ENCODE data around the gene RHOG. TPM values are rescaled to one million over a fixed set of nuclear protein-coding genes. Genes with fewer than 3 reads are reported as not detected.
"Not testable (repeated sequence)": the region's sequence is repeated elsewhere in the genome, so short reads cannot be mapped to it uniquely, and the experiment has no call there.

Gene RHOG
- total RNA-seq, 1 donor from 2014 or later = 40.8 TPM

DNA sequence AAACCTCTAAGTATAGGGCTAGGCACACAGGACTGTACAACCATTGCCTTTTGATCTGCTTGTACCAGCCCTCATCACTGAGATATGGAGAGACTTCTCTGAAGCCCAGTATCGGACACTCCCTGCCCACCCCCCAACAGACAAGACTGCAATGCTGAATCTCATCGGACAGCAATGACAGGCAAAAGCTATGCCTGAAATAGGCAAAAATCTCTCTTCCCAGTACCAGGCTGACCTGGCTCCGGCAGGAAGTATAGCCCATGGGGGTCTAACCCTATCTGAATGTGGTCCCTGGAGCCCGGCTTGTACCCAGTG is 6.5 kb downstream of the RHOG start:
- DNase-seq (ENCODE audit: low spot score) = no peak

DNA sequence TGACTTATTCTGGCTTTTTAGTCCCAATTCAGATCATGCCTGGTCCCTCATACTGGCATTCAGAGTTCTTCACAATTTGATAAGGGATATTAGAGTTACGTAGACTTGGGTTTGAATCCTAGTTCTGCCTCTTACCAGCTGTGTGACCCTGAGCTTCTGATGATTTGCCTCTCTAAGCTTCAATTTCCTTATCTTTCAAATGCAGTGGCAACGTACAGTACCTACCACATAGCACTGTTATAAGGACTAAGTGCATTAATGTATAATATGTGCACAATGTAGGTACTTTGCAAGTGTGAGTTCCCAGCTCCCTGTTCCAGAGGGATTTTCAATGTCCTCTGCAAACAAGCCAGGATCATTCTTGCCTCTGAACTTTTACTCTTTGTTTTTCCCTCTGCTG is 7.3 kb downstream of the RHOG start:
- DNase-seq (ENCODE audit: low spot score) = no peak

DNA sequence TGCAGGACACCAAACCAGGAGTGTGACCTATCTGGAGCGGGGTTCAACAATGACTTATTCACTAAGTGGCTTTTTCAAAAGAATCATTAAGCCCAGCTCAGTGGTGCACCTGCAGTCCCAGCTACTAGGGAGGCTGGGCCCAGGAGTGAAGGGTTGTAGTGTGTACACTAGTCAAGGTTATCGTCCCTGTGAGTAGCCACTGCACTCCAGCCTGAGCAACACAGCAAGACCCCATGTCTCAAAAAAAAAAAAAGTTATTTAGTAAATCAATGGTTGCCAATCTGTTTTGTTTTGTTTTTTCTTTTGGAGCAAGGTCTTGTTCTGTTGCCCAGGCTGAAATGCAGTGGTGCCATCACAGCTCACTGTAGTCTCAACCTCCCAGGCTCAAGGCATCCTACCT is 7.9 kb downstream of the RHOG start:
- no peak for DNase-seq (ENCODE audit: low spot score)

DNA sequence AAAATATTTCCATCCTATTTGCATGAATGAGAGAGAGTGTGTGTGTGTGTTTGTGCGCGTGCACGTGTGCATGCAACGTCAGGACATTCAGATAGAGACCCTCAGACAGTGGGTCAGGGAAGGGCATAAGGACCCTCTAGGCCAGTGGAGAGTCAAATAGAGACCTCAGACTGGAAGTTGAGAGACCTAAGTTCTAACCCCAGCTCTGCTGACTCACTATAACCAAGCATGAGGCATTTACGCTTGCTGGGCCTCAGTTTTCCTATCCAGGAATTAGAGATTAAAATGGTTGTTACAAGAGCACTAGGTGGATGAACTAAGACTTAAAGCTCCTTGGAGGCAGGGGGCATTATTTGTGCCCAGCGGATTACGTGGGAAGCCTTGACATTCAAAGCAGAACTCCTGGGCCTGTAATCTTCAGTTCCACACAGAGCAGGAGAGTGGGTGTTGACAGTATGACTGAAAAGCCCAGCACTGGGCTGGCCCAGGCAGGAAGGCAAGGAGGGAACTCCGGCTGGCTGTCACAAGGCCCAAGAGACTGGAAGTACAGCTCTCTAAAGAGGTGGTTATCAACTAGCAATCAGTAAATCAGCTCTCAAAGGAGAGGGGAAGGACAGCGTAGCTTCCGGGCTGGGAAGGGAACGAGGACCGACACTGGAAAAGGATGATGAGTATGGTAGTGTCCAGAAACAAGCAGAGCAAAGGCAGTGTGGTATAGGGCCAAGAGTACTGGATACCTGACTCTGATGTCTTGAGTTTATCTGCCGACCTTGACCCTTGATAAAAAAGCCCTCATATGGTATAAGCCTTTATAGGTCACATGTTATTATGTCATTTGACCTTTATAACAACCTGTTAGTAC is 9.2 kb downstream of the RHOG start:
- DNase-seq (ENCODE audit: low spot score) = no peak

DNA sequence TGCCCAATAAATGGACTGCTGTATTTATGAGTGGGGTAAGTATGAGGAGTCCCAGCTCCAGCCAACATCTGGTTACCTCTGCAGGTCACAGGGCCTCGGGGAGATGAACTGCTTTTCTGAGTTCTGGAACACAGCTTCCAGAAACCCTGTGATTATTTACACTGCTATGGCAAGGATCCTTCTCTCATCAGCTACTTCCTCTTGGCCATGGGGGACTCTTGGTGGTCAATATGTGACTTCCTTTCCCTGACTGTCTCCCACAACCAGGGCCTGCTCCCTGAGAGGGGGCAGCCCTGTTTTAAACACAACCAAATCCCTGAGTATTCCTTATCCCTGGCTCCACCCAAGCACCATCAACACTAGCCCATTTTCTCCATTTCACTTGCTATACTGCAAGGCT is 10.0 kb downstream of the RHOG start:
- DNase-seq (ENCODE audit: low spot score) = no peak

DNA sequence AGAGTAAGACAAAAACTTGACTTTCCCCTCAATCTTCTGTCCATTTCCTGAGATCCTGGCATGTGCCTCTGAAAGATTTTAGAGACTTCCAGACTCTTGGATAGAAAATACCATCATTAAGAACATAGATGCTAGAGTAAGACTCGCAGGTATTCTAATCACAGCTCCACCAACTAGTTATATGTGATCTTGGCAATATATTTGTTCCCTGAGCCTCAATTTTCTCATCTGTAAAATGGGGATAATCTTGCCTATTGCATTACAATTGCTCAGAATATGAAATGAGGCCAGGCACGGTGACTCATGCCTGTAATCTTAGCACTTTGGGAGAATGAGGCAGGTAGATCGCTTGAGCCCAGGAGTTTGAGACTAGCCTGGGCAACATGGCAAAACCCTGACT is 10.7 kb downstream of the RHOG start:
- DNase-seq (ENCODE audit: low spot score) = no peak

DNA sequence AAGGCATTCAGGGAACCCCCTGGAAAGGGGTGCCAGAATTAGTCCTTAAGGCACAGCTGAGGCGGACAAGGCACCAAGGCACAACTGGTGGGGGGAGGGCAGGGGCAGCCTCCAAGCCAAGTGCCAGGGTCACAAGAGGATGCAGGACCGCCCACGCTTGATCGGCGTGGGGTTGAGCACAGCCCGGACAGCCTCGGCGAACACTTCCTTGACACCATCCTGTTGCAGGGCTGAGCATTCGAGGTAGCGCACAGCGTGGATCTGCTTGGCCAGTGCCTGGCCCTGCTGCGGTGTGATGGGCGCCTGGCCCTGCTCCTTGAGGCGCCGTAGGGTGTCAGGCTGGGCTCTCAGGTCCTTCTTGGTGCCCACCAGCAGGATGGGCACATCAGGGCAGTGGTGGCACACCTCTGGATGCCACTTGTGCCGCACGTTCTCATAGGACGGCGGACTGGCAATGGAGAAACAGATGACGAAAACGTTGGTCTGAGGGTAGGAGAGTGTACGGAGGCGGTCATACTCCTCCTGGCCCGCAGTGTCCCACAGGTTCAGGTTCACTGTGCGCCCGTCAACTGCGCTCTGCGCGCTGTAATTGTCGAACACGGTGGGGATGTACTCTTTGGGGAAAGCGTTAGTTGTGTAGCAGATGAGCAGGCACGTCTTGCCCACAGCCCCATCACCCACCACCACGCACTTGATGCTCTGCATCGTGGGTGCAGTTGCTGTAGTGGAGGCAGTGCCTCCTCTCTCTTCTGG is 13.1 kb downstream of the RHOG start:
- DNase-seq (ENCODE audit: low spot score) = no peak

DNA sequence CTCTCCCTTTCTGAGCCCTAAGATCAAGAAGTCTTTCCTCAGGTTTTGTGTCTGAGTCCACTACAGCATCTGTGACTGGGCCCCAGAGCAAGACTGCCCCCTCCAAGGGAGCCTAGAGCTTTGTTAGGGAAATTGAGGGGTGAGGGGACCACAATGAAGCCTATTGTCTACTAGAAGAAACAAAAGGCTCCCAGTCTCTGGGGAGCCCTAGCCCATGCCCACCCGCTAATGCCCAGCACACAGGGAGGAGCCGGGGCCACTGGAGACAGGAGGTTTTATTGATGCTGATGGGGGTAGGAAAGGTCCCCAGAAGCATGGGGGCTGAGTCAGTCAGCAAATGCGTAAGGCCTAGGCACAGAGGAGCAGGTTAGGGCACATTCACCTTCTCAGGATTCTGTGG is 14.0 kb downstream of the RHOG start:
- DNase-seq (ENCODE audit: low spot score) = no peak

DNA sequence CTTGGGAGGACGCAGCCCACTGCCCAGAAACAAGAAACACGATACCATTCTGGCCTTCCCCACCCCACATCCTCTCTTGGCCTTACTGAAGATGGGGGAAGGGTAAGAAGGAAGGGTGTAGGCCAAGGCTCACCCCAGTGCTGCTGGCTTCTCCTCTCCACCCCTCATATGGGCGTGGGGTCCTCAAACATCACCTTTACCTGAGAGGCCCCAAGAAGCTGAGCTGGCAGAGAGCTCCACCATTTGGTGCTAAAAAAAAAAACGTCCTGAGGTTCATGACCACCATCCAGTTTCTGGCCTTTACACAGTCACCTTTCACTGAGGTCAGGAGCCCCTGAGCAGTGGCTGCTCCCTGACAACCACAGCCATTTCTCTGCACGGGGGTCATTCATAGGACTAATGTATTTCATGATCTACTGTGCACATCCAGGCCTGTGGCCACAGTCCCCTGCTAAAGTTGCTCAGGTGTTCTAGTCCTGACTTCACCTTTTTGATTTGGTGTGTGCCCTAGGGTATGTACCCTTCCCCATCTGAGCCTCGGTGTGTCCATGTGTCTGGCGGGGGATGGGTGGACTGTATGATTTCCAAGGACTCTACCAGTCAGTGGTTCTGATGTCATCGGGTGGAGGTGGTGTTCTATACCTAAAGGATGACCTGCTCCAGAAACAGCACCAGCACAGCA is 15.1 kb downstream of the RHOG start:
- no peak for DNase-seq (ENCODE audit: low spot score)

DNA sequence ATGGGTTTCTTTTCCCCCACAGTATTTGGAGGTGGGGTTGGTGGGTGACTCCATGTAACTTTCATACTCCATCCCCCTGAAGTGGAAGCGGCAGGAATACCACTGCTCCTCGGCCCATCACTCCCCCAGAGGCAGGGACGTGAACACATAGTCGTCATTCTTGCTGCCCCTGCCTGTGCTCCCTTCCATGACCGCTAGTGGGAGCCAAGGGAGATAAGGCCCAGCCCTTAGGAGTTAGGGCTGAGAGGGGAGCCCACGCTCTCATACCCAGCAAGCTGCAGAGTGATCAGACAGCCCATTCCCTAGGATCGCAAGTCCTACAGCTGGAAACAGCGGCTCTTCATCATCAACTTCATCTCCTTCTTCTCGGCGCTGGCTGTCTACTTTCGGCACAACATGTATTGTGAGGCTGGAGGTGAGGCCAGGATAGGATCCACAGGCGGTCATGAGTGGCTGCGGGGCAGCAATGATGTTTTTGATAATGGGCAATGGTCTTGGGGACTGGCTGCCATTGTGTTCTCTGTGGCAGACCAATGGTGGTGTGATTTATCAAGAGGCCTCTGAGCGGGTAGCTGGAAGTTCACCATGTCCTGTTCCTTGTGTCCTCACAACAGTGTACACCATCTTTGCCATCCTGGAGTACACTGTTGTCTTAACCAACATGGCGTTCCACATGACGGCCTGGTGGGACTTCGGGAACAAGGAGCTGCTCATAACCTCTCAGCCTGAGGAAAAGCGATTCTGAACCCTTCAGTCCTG is 15.9 kb downstream of the RHOG start:
- no peak for DNase-seq (ENCODE audit: low spot score)

DNA sequence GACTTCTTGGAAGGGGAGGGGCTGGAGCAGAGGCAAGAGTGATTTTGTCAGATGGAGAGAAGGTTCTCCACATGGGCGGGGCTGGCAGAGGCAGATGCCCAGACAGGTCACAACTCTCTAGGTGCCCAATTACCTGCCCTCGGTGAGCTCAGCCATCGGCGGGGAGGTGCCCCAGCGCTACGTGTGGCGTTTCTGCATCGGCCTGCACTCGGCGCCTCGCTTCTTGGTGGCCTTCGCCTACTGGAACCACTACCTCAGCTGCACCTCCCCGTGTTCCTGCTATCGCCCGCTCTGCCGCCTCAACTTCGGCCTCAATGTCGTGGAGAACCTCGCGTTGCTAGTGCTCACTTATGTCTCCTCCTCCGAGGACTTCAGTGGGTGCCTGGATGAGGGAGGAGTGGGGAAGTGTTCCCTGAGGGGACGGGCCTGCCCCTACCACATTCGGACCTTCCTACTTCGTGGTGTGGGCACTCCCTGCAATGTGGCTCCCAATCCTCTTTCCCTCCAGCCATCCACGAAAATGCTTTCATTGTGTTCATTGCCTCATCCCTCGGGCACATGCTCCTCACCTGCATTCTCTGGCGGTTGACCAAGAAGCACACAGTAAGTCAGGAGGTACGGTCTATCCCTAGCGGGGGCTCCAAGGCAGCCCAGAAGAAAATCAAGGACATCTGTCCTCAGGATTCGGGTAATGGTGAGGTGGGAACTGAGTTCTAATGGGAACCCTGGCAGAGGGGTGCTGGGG is 16.8 kb downstream of the RHOG start:
- DNase-seq (ENCODE audit: low spot score) = no peak

DNA sequence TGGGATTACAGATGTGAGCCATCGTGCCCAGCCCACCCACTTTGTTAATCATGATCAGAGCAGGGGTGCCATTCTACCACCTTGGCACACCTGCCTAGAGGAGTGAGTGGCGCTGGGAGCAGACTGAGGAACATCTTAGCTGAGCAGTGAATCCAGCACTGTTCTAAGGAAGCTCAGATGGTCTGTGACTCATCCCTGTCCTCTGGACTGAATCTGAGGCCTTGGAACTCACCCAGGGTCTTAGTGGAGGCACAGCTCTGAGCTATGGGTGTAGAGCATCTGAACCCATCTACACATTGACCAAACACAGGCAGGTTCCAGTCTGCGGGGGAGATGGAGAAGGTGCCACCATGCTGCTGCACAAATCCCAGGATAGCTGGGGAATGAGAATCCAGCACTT is 17.5 kb downstream of the RHOG start:
- DNase-seq (ENCODE audit: low spot score) = no peak

DNA sequence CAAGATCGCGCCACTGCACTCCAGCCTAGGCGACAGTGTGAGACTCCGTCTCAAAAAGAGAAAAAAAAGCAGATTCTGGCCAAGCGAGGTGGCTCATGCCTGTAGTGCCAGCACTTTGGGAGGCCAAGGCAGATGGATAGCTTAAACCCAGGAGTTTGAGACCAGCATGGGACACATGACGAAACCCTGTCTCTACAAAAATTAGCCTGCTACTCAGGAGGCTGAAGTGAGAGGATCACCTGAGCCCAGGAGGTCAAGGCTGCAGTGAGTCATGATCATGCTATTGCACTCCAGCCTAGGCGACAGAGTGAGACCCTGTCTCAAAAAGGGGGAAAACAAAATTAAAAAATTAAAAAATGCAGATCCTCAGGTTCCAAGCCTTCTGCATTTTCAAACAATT is 18.4 kb downstream of the RHOG start:
- DNase-seq (ENCODE audit: low spot score) = no peak

DNA sequence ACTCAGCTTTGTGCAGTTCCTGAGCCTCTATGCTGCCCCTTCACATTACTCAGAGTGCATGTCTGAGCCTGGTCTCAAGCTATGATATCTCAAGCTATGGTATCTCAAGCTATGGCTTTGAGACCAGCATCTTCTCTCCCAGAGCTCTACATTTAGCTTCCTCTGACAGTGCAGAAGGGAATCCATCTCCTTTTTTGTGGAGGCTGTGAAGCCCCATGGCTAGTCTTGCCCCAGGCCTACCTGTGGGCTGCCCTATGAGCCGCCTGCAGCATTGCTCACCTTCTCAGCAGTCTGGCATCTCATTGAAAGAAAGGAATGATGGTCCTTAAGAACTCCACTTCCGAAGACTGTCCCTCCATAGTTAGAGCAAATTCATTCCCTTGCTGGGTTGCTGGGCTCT is 19.8 kb downstream of the RHOG start:
- no peak for DNase-seq (ENCODE audit: low spot score)

DNA sequence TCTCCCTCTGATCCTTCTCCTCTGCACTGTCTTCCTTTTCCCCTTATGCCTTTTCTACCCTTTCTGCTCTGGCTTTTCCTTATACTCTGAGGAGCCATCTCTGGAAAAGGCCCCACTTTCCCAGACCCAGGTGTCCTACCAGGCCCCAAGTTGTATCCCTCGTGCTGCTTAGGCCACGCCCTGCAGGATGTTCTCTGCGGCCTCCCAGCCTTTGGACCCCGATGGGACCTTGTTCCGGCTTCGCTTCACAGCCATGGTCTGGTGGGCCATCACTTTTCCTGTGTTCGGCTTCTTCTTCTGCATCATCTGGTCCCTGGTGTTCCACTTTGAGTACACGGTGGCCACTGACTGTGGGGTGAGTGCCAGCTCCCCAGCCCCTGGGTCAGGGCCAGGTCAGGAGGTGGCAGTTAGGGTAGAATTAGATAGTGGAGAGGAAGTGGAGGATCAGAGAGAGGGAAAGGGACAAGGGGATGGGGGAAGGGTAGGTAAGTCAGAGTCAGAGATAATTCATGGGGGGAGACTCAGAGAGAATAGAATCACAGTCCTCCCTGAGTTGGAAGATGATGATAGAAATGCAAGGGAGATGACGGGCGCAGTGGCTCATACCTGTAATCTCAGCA is 23.5 kb downstream of the RHOG start:
- DNase-seq (ENCODE audit: low spot score) = no peak

DNA sequence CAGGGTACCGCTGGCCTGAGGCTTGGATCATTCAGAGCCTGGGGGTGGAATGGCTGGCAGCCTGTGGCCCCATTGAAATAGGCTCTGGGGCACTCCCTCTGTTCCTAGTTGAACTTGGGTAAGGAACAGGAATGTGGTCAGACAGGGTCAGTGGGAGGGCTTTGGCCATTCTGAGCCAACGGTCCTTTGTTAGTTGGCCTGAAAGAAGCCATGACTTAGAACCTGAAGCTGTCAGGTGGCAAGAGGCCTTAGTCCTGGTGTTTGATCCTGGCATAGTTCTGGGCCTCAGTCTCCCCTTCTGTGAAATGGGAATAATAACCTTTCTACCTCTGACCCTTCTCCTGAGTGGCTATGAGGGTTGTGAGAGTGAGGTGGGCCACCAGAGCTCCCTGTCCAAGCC is 24.1 kb downstream of the RHOG start:
- no peak for DNase-seq (ENCODE audit: low spot score)

DNA sequence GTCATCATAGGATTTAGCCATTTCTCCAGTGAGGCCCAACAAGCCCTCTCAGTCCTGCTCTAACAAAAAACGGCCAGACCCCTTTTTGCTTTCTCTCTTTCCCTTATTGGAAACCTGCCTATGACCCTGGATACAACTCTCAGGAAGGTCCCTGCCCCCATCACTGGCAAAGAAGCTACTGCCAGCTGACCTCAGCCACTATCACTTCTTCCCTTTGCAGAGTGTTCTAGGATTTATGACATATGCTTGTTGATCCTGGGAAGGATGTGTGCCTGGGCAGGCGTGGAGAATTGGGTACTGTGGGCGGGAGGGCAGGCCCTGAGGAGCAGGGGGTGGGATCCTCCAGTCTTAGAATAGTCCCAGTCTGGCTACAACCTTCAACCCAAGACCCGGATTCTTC is 24.9 kb downstream of the RHOG start:
- no peak for DNase-seq (ENCODE audit: low spot score)

DNA sequence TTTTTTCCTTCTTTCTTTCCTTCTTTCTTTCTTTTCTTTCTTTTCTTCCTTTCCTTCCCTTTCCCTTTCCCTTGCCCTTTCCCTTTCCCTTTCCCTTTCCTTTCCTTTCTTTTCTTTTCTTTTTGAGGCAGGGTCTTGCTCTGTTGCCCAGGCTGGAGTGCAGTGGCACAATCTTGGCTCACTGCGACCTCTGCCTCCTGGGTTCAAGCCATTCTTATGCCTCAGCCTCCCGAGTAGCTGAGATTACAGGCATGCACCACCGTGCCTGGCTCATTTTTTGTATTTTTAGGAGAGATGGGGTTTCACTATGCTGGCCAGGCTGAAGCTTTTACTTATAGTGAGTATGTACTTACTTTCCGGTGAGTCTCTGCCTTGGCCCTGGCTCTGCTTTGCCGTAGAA is 25.9 kb downstream of the RHOG start:
- not testable (repeated sequence) for DNase-seq (ENCODE audit: low spot score)

DNA sequence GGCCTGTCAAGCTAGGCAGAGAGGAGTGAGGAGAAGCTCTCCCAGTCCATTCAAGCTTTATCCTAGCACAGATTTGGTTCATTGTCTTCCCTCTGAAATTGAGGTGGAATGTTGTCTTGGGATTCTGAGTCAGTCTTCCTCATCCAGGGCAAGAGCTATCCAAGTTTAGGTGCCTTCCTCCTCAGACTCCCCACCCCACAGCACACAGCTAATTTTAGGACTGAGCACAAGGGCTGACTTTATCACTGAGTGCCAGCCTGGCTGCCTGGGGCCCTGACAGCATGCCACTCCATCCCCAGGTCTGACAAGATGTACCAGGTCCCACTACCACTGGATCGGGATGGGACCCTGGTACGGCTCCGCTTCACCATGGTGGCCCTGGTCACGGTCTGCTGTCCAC is 29.8 kb downstream of the RHOG start:
- DNase-seq (ENCODE audit: low spot score) = no peak

DNA sequence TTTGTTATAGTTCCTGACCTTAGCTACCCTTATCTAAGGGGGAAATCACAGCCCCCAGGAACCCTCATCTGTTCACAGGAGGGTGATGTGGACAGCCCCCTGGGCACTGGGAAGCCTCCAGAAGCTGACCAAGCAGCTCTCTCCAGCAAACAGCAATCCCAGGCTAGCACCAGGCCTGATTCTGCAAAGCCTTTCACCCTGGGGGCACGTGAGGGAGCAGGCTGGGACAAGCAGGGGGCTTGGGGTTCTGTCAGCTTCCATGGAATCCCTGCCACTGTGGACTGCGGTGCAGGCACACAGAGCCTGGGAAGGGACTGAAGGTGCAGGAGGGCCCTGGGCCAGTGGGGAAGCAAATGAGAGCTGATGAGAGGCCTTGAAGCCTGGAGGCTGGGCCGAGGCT is 30.3 kb downstream of the RHOG start:
- DNase-seq (ENCODE audit: low spot score) = no peak

DNA sequence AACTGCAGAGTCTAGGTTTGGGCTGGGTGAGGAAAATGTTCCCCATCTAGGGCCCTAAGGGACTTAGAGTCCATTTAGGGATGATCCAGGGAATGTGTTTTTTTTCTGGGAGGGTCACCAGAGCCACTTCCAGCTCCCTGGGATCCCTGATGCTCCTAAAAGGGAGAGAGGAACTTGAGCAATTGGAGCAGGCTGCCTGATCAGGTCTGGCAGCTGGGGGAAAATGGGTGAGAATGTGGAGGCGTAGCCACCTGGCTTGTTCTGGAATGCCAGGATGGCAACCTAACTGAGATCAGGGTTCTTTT is 31.2 kb downstream of the RHOG start:
- DNase-seq (ENCODE audit: low spot score) = no peak

All from ureter (tissue), 1 donor.